Peyer's patch (tissue), 4 donors: Measurements from ENCODE around the gene CISD3. TPM values are rescaled to one million over a fixed set of nuclear protein-coding genes. Genes with fewer than 3 reads are reported as not detected.

Source experiments
- DNase-seq, 3 donors: peaks; one replicate each; pipeline ENCODE4 v3.0.0-alpha.2; 2017 to 2019
- H3K27ac ChIP-seq, 4 donors: fragments of 200-600 bp; sonication (generic); one replicate each; pipeline ENCODE4 v1.5.1; 2016 to 2019
- H3K27me3 ChIP-seq, 2 donors: fragments of 200-600 bp; sonication (generic); one replicate each; pipeline ENCODE4 v1.5.1; 2019
- H3K36me3 ChIP-seq, 3 donors: fragments of 200-600 bp; sonication (generic); one replicate each; pipeline ENCODE4 v1.5.1; 2016 to 2019
- H3K4me1 ChIP-seq, 4 donors: fragments of 200-600 bp; sonication (generic); one replicate each; pipeline ENCODE4 v1.5.1; 2016 to 2019
- H3K4me3 ChIP-seq, 4 donors: fragments of 200-600 bp; sonication (generic); 1 replicate in 3 of 4; 2 replicates in 1 of 4; pipeline ENCODE4 v1.5.1; 2016 to 2019; ENCODE audit warnings: mild to moderate bottlenecking in 1 of 4
- H3K9me3 ChIP-seq, 4 donors: fragments of 200-600 bp; sonication (generic); one replicate each; pipeline ENCODE4 v1.5.1; 2016 to 2019; ENCODE audit warnings: mild to moderate bottlenecking in 1 of 4
- POLR2A ChIP-seq, 2 donors: fragments of 450-650 bp; IDR thresholded peaks; one replicate each; pipeline ENCODE4 v1.5.1; 2017; ENCODE audit warnings: antibody characterized with exemption in 2 of 2, mild to moderate bottlenecking in 2 of 2, moderate library complexity in 2 of 2
- total RNA-seq, 4 donors: library from RNA; depleted of rRNA; stranded (reverse); fragments of >200 nt; gene quantifications; one replicate each; pipeline ENCODE4 v1.1.0, GENCODE V29; 2016
- TF ChIP-seq, protein P1 (sequence below), 6 experiments: fragments of 450-650 bp in 4 of 6; fragments of 200-600 bp in 2 of 6; sonication (generic) in 1 of 6; IDR thresholded peaks; one replicate each; pipeline ENCODE4 v1.5.1; 2017 to 2019; ENCODE audit warnings: antibody characterized with exemption in 6 of 6, mild to moderate bottlenecking in 3 of 6, moderate library complexity in 1 of 6

The CISD3 gene
- total RNA-seq, 4 donors from 2014 or later, result 10.7 to 55.0 (median 43.2) TPM

DNA sequence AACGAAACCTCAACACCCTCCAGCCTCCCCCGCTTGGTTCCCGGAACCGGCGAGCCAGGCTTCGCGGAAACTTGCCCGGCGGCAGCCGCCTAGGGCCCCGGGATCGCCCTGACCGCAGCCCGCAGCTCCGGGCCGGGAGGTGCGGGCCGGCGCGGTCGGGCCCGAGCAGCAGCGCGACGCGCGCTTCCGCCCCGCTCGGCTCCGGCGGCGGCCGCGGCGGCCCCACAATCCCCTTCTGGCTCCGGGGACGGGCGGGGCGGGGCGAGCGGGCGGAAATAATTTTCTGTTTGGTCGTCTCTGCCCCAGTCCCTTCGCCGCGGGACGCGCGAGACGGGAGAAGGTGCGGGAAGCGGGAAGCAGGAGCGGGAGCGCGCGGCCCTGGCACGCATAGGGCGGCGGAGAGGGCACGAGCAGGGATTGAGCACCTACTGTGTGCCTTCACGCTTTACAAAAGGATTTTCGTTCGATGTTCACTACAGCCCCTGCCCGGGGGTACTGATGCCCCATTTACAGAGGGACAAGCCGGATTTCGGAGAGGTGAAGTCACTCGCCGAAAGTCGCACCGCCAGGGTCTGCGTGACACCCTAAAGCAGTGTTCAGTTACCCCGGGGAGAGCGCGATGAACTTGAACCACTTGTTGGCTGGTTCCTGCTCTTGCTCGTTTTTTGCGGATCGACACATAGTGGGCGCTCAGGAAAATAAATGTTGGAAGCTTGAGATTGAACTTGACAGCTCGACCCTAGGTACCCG lies 27.8 kb upstream of the CISD3 start:
- DNase-seq, result peak; percentile 85 to 94 (median 94)
- peaks cover 0 to 3% (median 0%) of the 10 kb centered on the region in 3 donors for H3K36me3 ChIP-seq
- H3K9me3 ChIP-seq, result no peaks in the 10 kb centered on the region
- H3K4me3 ChIP-seq, result peak overlapping the region; percentile 87 to 97 (median 94)
- TF ChIP-seq, protein P1, sequence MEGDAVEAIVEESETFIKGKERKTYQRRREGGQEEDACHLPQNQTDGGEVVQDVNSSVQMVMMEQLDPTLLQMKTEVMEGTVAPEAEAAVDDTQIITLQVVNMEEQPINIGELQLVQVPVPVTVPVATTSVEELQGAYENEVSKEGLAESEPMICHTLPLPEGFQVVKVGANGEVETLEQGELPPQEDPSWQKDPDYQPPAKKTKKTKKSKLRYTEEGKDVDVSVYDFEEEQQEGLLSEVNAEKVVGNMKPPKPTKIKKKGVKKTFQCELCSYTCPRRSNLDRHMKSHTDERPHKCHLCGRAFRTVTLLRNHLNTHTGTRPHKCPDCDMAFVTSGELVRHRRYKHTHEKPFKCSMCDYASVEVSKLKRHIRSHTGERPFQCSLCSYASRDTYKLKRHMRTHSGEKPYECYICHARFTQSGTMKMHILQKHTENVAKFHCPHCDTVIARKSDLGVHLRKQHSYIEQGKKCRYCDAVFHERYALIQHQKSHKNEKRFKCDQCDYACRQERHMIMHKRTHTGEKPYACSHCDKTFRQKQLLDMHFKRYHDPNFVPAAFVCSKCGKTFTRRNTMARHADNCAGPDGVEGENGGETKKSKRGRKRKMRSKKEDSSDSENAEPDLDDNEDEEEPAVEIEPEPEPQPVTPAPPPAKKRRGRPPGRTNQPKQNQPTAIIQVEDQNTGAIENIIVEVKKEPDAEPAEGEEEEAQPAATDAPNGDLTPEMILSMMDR (IDR thresholded peaks at IDR 0.05), result peak in 1 of 6 experiments; percentile 1
- TF ChIP-seq POLR2A (IDR thresholded peaks at IDR 0.05), result peak; percentile 83 to 85
- H3K27me3 ChIP-seq, result no peaks in the 10 kb centered on the region
- peaks cover 0 to 25% (median 4%) of the 10 kb centered on the region in 4 donors for H3K4me1 ChIP-seq
- H3K27ac ChIP-seq, result peak overlapping the region; percentile 89 to 99 (median 97)

DNA sequence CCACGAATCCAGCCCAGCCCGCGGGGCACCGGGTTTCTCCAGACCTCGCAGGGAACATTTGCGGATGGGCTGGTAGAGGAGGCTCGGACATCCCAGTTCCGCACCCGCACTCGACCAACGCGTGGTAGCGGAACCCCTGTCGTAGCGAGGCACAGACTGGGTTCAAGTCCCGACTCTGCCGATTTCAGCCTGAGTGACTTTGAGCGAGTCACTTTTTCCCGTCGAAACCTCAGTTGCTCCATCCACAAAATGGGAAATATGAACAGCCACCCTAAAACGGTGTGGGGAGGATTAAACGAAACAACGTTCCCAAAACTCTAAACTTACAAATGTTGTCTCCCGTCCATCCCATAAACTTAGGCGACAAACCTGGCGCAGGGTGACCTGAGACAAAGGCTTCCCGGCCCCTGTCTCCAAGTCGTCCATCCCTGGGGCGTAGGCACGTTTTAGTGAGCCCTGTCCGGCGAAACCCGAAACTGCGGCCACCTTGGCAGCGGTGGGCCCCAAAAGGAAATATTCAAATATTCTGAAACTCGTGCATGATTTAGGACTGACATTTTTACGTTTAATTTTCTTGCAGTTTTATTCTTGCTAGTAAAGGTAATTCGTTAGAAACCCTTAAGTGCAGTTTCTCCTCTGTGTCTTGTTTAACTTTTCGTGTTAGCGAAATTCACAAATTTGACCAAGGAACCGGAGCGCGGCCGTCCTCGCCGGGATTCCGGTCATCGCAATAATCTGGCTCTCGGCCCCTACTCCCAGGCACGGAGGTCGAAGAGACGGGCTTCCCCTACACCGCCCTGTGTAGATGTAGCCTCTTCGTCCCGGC lies 27.0 kb upstream of the CISD3 start:
- Histone ChIP-seq H3K4me1 (peaks cover 0 to 29% (median 4%) of the 10 kb centered on the region in 4 donors), H3K27ac (peak overlapping the region; percentile 89 to 99 (median 97)), H3K36me3 (peaks cover 0 to 10% (median 0%) of the 10 kb centered on the region in 3 donors), H3K27me3 (no peaks in the 10 kb centered on the region), H3K9me3 (no peaks in the 10 kb centered on the region), H3K4me3 (peak overlapping the region; percentile 87 to 97 (median 94))
- DNase-seq, result peak; percentile 56 to 70 (median 68)
- TF ChIP-seq, protein P1 (IDR thresholded peaks at IDR 0.05), result no peak
- TF ChIP-seq POLR2A (IDR thresholded peaks at IDR 0.05), result no peak

DNA sequence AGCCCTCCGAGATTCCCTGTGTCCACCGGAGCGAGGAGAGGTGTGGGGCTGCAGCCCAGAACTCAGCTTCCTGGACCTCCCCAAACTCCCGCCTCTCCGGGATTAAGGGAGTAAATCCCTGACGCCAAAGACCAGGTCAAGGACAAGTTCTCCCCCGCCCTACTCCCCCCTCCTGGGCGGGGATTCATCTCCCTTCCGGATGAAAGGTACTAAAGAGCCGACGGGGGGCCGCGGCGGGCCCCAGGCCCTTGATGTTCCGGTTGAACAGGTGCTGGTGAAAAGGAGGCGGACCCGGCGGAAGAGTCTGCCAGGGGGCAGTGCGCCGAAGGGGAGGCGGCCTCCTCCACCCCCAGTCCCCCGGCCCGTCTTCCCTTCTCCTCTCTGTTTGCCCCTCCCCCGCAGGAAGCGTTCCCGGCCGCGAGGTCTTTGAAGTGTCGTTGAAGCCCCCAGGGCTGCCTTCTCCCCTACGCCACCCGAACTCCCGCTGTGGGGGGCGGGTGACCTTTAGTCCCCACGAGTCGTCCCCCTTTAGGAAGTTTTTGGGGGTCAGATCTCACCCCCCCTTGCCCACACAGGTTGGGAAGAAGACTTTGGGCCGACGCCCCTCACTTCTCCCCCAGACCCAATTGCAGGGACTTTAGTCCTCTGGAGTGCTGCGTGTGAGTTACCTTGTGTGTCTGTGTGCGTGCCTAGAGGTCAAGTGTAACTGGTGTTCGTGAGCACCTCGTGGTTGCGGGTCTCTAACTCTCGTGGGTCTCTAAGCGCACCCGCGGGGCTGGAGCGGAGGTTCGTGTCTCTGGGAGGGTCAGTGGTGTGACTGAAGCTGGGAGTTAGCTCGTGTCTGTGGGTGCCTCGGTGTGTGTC lies 26.2 kb upstream of the CISD3 start:
- TF ChIP-seq, protein P1 (IDR thresholded peaks at IDR 0.05), result no peak
- no peak for TF ChIP-seq POLR2A (IDR thresholded peaks at IDR 0.05)
- peaks cover 0 to 17% (median 0%) of the 10 kb centered on the region in 3 donors for H3K36me3 ChIP-seq
- peak overlapping the region; percentile 87 to 97 (median 94) for H3K4me3 ChIP-seq
- H3K27ac ChIP-seq, result peak overlapping the region; percentile 89 to 99 (median 97)
- H3K9me3 ChIP-seq, result no peaks in the 10 kb centered on the region
- H3K4me1 ChIP-seq, result peaks cover 0 to 30% (median 4%) of the 10 kb centered on the region in 4 donors
- DNase-seq, result peak; percentile 88 to 94 (median 90)
- H3K27me3 ChIP-seq, result no peaks in the 10 kb centered on the region

DNA sequence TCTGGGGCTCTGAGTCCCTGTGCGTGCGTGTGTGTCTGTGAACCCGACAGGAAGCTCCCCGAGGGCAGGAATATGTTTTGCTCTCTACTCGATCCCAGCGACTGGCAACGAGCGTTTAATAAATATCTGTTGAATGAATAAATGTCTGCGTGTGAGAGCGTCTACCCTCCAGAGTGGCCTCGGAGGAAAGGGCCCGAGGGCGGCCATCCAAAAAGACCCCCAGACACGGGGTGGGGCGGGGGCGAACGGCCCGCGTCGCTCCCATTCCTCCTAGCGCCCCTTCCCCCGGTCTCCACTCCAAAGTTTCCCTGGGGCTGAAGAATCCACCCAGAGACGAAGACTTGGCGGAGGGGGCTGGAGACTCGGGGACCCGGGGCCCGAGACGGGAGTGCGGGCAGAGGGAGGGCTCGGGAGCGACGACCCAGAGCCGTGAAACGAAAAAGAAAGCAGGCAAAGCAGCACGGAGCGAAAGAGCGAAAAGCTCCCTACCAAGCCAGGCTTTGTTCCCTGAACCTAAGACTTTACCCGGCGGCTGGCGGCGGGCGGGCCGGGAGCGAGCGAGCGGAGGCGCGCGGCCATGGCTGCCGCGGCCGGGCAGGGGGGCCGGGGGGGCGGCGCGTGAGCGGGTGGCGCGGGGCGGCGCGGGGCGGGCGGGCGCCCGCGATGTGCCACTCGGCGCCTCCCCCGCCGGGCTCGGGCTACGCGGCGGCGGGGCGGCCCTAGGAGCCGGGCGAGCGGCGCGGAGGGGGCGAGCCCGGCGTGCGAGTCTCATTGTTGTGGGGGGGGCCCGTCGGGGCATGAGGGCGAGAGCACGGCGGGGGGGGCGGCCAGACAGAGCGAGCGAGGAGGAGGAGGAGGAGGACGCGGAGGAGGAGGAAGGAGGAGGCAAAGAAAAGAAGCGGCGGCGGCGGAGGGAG lies 25.3 kb upstream of the CISD3 start, which contains the start of gene MLLT6:
TSS of gene MLLT6 (plus strand) at position 668 of the 917 bp plus-strand sequence. CDS start 360 bp downstream, outside the sequence.
- Histone ChIP-seq H3K9me3 (no peaks in the 10 kb centered on the region), H3K27ac (peak within 1 kb of the TSS; percentile 89 to 99 (median 97)), H3K27me3 (no peaks in the 10 kb centered on the region), H3K36me3 (peaks cover 0 to 26% (median 0%) of the 10 kb centered on the region in 3 donors), H3K4me3 (peak within 1 kb of the TSS; percentile 87 to 97 (median 94)), H3K4me1 (peaks cover 0 to 36% (median 4%) of the 10 kb centered on the region in 4 donors)
- DNase-seq, result peak; percentile 79 to 91 (median 86)
- TF ChIP-seq, protein P1 (IDR thresholded peaks at IDR 0.05), result no peak
- TF ChIP-seq POLR2A (IDR thresholded peaks at IDR 0.05), result peak in 1 of 2 donors; percentile 35
